Ovary (tissue), 9 donors: ENCODE data around the gene MUC5AC. TPM values are rescaled to one million over a fixed set of nuclear protein-coding genes. Genes with fewer than 3 reads are reported as not detected.
A peak's percentile ranks its signal among the peaks of the same experiment; 100 is the strongest.

Experiments used
- DNase-seq, 5 donors: peaks; one replicate each; pipeline ENCODE4 v3.0.0-alpha.2; 2019 to 2020
- H3K27ac ChIP-seq, 2 donors: fragments of 200-600 bp; one replicate each; pipeline versions ENCODE4 v1.5.1 to v1.8.0; 2019 to 2022
- H3K27me3 ChIP-seq: fragments of 200-600 bp; one replicate; pipeline ENCODE4 v1.8.0; 2022
- H3K36me3 ChIP-seq: fragments of 200-600 bp; sonication (generic); one replicate; pipeline ENCODE4 v1.5.1; 2019
- H3K4me1 ChIP-seq: one replicate; pipeline ENCODE4 v1.8.1; 2013; ENCODE audit warnings: mild to moderate bottlenecking, moderate library complexity; ENCODE audit not compliant: insufficient read depth
- H3K4me3 ChIP-seq: fragments of 200-600 bp; sonication (generic); one replicate; pipeline ENCODE4 v1.5.1; 2017
- H3K9me3 ChIP-seq, 2 donors: fragments of 200-600 bp in 1 of 2; sonication (generic) in 1 of 2; one replicate each; pipeline versions ENCODE4 v1.5.1 to v1.8.1; 2013 to 2019; ENCODE audit warnings: mild to moderate bottlenecking in 1 of 2, moderate library complexity in 1 of 2
- CTCF ChIP-seq, 3 donors: fragments of 450-650 bp in 2 of 3; fragments of 200-600 bp in 1 of 3; IDR thresholded peaks; one replicate each; pipeline versions ENCODE4 v1.5.1 to v1.8.0; 2016 to 2022; ENCODE audit warnings: antibody characterized with exemption in 3 of 3, mild to moderate bottlenecking in 1 of 3
- EP300 ChIP-seq: sonication (generic); formaldehyde crosslinking; IDR thresholded peaks from one replicate; pipeline ENCODE4 v1.6.1; 2017; ENCODE audit warnings: antibody characterized with exemption
- POLR2A ChIP-seq: fragments of 450-650 bp; IDR thresholded peaks from one replicate; pipeline ENCODE4 v1.6.1; 2017; ENCODE audit warnings: antibody characterized with exemption, mild to moderate bottlenecking, moderate library complexity
- WGBS, 3 donors: extraction: QIAGEN DNeasy Blood & Tissue Kit in 1 of 3; methylation state at CpG; one replicate each; pipeline versions ENCODE4 v1.1.5 to v1.1.7; 2013 to 2017; 5-methylcytosine and 5-hydroxymethylcytosine counted together
- intact Hi-C, 4 donors: fragments of 100-400 bp; cut with DNase I; formaldehyde crosslinking; loops; one replicate each; pipeline versions ENCODE4 v1.11.0 to v1.15.1; 2022 to 2023
- polyA plus RNA-seq, 2 donors: library from polyadenylated mRNA; stranded (reverse); fragments of 200-250 nt in 1 of 2; fragments of 350-450 nt in 1 of 2; fragmentation: Illumina TruSeq in 1 of 2; extraction: RNeasy Lipid Tissue Mini Kit (QIAGEN cat#74804) in 1 of 2; gene quantifications; one replicate each; pipeline ENCODE4 v1.2.3, GENCODE V29; 2013 to 2014
- total RNA-seq, 7 donors: library from RNA; depleted of rRNA in 2 of 7; stranded (reverse); fragments of >200 nt in 2 of 7; fragmentation: NEBNext Ultra II Directional in 3 of 7; extraction: Animal tissue kit (Norgen Biotek cat#: 25700) in 3 of 7; gene quantifications; one replicate each; pipeline versions ENCODE4 v1.1.0 to v1.2.4, GENCODE V29; 2016 to 2023
- donor health status: DM: no; HTN: no; CAD: no; lungs with moderate emphysema.
- donor health status: DM: no; HTN: no; CAD: no.
- donor health status: Bipolar disorder and iron deficiency.
- donor health status: DM: yes; HTN: yes; CAD: no.
- donor health status: DM: no; HTN: no; CAD: no.
- donor health status: DM: yes; HTN: yes; CAD: no.

Gene MUC5AC
- total and polyA plus RNA-seq, 9 donors, result 0.03 TPM; not detected in 8

- H3K9me3 ChIP-seq, result no peaks in the 10 kb centered on the region
- no peak overlapping the region for H3K4me3 ChIP-seq
- DNase-seq, result peak in 1 of 5 donors; percentile 6
- intact Hi-C loops, result no loop called here
- no peaks in the 10 kb centered on the region for H3K4me1 ChIP-seq
- no peaks in the 10 kb centered on the region for H3K27me3 ChIP-seq
- no peaks in the 10 kb centered on the region for H3K36me3 ChIP-seq
- no peak for TF ChIP-seq CTCF (IDR thresholded peaks at IDR 0.05)
- no peak for TF ChIP-seq EP300
- TF ChIP-seq POLR2A, result no peak
- H3K27ac ChIP-seq, result no peak overlapping the region
- WGBS, 3 donors, result 83 to 91% (median 83%) methylated on average over 22 to 30 of the region's 30 CpGs
These were observed 7.7 kb downstream of the MUC5AC start for GRCh38 chr11:1165256-1166041.

- H3K27ac ChIP-seq, result no peak overlapping the region
- no peaks in the 10 kb centered on the region for H3K9me3 ChIP-seq
- no peak for DNase-seq
- WGBS, 3 donors, result 64 to 72% (median 70%) methylated on average over 7 of the region's 7 CpGs
- no peaks in the 10 kb centered on the region for H3K36me3 ChIP-seq
- no peaks in the 10 kb centered on the region for H3K4me1 ChIP-seq
- no peaks in the 10 kb centered on the region for H3K27me3 ChIP-seq
- intact Hi-C loops, result no loop called here
- TF ChIP-seq CTCF (IDR thresholded peaks at IDR 0.05) (no peak), EP300 (no peak), POLR2A (no peak)
- H3K4me3 ChIP-seq, result no peak overlapping the region
These were observed 9.5 kb downstream of the MUC5AC start for GRCh38 chr11:1167256-1167655.

- Histone ChIP-seq H3K9me3 (no peaks in the 10 kb centered on the region), H3K27ac (no peak overlapping the region), H3K4me1 (no peaks in the 10 kb centered on the region), H3K4me3 (no peak overlapping the region), H3K27me3 (no peaks in the 10 kb centered on the region), H3K36me3 (no peaks in the 10 kb centered on the region)
- WGBS, 3 donors, result 81 to 82% (median 82%) methylated on average over 18 to 19 of the region's 19 CpGs
- no peak for DNase-seq
- intact Hi-C loops, result no loop called here
- TF ChIP-seq EP300 (no peak), POLR2A (no peak), CTCF (IDR thresholded peaks at IDR 0.05) (no peak)
These were observed 10.0 kb downstream of the MUC5AC start for GRCh38 chr11:1167751-1168231.

- no peaks in the 10 kb centered on the region for H3K36me3 ChIP-seq
- 82% methylated on average over 11 of the region's 11 CpGs for WGBS, 3 donors
- no peaks in the 10 kb centered on the region for H3K4me1 ChIP-seq
- intact Hi-C loops, result no loop called here
- TF ChIP-seq CTCF (IDR thresholded peaks at IDR 0.05) (no peak), POLR2A (no peak), EP300 (no peak)
- no peak for DNase-seq
- H3K9me3 ChIP-seq, result no peaks in the 10 kb centered on the region
- H3K27me3 ChIP-seq, result no peaks in the 10 kb centered on the region
- H3K4me3 ChIP-seq, result no peak overlapping the region
- no peak overlapping the region for H3K27ac ChIP-seq
These were observed 10.5 kb downstream of the MUC5AC start for GRCh38 chr11:1168256-1168655.
